NCI-H1048 (cell line): ENCODE measurements around the gene AFF3.
A peak's percentile ranks its signal among the peaks of the same experiment; 100 is the strongest.

Source experiments
- DNase-seq: peaks from one replicate; lab custom pipeline; 2025; lab: John Stamatoyannopoulos, UW

The AFF3 gene

GRCh38 chr2:99605036-99605435 is 537.4 kb downstream of the AFF3 start:
- no peak for DNase-seq

GRCh38 chr2:99602476-99602875 is 539.9 kb downstream of the AFF3 start:
- no peak for DNase-seq

GRCh38 chr2:99600981-99601651 is 541.3 kb downstream of the AFF3 start:
- DNase-seq, result no peak

GRCh38 chr2:99598441-99598840 is 543.9 kb downstream of the AFF3 start:
- no peak for DNase-seq

GRCh38 chr2:99597616-99598015 is 544.8 kb downstream of the AFF3 start:
- DNase-seq, result no peak

GRCh38 chr2:99595373-99595772 is 547.0 kb downstream of the AFF3 start:
- no peak for DNase-seq

GRCh38 chr2:99593692-99594427 is 548.5 kb downstream of the AFF3 start:
- no peak for DNase-seq

- DNase-seq, result no peak
These were observed 565.6 kb downstream of the AFF3 start for GRCh38 chr2:99576775-99577174.

- no peak for DNase-seq
These were observed 568.6 kb downstream of the AFF3 start for GRCh38 chr2:99573634-99574251.

GRCh38 chr2:99572373-99573164 is 569.8 kb downstream of the AFF3 start:
- DNase-seq, result no peak

- no peak for DNase-seq
These were observed 570.4 kb downstream of the AFF3 start for GRCh38 chr2:99571954-99572353.

GRCh38 chr2:99571533-99571932 is 570.9 kb downstream of the AFF3 start:
- DNase-seq, result no peak

- no peak for DNase-seq
These were observed 571.4 kb downstream of the AFF3 start for GRCh38 chr2:99571021-99571420.

GRCh38 chr2:99569386-99569785 is 573.0 kb downstream of the AFF3 start:
- DNase-seq, result no peak

- DNase-seq, result no peak
These were observed 577.2 kb downstream of the AFF3 start for GRCh38 chr2:99565227-99565626.

GRCh38 chr2:99562516-99562915 is 579.9 kb downstream of the AFF3 start:
- no peak for DNase-seq

- no peak for DNase-seq
These were observed 580.6 kb downstream of the AFF3 start for GRCh38 chr2:99561804-99562203.

GRCh38 chr2:99559075-99559662 is 583.2 kb downstream of the AFF3 start:
- DNase-seq, result peak; percentile 15

- no peak for DNase-seq
These were observed 587.0 kb downstream of the AFF3 start for GRCh38 chr2:99555404-99555803.

GRCh38 chr2:99554871-99555270 is 587.5 kb downstream of the AFF3 start:
- no peak for DNase-seq

GRCh38 chr2:99554238-99554637 is 588.2 kb downstream of the AFF3 start:
- no peak for DNase-seq

GRCh38 chr2:99552529-99552928 is 589.9 kb downstream of the AFF3 start:
- DNase-seq, result no peak
